HG03342 (cell line): ENCODE measurements around the gene TUBB4A.

Source experiments
- ATAC-seq: cut with Tn5 transposase; IDR thresholded peaks from one replicate; pipeline ENCODE4 v1.9.1; 2021; ENCODE audit warnings: mild to moderate bottlenecking, moderate library complexity; ENCODE audit not compliant: unreplicated experiment

TUBB4A gene

GRCh38 chr19:6498294-6499036, 3.6 kb downstream of the TUBB4A start:
- no peak for ATAC-seq

GRCh38 chr19:6495947-6496346, 6.2 kb downstream of the TUBB4A start:
- ATAC-seq = no peak

- no peak for ATAC-seq
Measured at GRCh38 chr19:6494438-6495036, 7.6 kb downstream of the TUBB4A start.

- ATAC-seq = no peak
Measured at GRCh38 chr19:6491802-6492592, 10.1 kb downstream of the TUBB4A start.

GRCh38 chr19:6490134-6490533, 12.0 kb downstream of the TUBB4A start:
- no peak for ATAC-seq

GRCh38 chr19:6489278-6490061, 12.6 kb downstream of the TUBB4A start:
- ATAC-seq = no peak

- no peak for ATAC-seq
Measured at GRCh38 chr19:6484831-6485230, 17.3 kb downstream of the TUBB4A start.

- no peak for ATAC-seq
Measured at GRCh38 chr19:6484230-6484629, 17.9 kb downstream of the TUBB4A start.

GRCh38 chr19:6483235-6483634, 18.9 kb downstream of the TUBB4A start:
- no peak for ATAC-seq

GRCh38 chr19:6482343-6482686, 19.8 kb downstream of the TUBB4A start:
- ATAC-seq = no peak

- ATAC-seq = no peak
Measured at GRCh38 chr19:6481541-6482342, 20.4 kb downstream of the TUBB4A start, which contains the start of gene DENND1C. Gene DENND1C (minus strand): TSS chr19:6481787. CDS start chr19:6481695, 92 bp downstream.

GRCh38 chr19:6480848-6481415, 21.2 kb downstream of the TUBB4A start:
- no peak for ATAC-seq

GRCh38 chr19:6479836-6480398, 22.2 kb downstream of the TUBB4A start:
- ATAC-seq = no peak

- no peak for ATAC-seq
Measured at GRCh38 chr19:6478815-6479214, 23.3 kb downstream of the TUBB4A start.

- no peak for ATAC-seq
Measured at GRCh38 chr19:6476896-6477431, 25.1 kb downstream of the TUBB4A start.

- no peak for ATAC-seq
Measured at GRCh38 chr19:6476155-6476895, 25.8 kb downstream of the TUBB4A start.

- no peak for ATAC-seq
Measured at GRCh38 chr19:6475321-6476108, 26.6 kb downstream of the TUBB4A start.

- no peak for ATAC-seq
Measured at GRCh38 chr19:6473647-6474046, 28.5 kb downstream of the TUBB4A start.
